ENCODE measurements around the gene YES1.

The YES1 gene

DNA sequence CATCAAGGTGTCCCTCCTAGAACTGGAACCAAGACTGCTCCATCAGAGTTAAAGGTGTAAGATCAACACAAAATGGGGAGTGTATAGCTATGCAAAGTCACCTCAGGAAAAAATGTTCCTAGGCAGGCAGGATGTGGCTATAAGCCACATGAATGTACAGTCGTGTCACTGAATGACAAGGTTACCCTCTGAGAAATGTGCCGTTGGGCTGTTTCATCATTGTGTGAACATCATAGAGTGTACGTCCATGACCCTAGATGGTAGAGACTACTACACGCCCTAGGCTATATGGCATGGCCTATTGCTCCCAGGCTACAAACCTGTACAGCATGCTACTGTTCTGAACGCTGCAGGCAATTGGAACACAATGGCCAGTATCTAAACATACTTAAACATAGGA lies 130.1 kb downstream of the YES1 start:
- no peak for DNase-seq

- DNase-seq = no peak
Observed at GRCh38 chr18:680392-680791, 131.7 kb downstream of the YES1 start.

- no peak for DNase-seq
Observed at GRCh38 chr18:679516-679915, 132.5 kb downstream of the YES1 start.

DNA sequence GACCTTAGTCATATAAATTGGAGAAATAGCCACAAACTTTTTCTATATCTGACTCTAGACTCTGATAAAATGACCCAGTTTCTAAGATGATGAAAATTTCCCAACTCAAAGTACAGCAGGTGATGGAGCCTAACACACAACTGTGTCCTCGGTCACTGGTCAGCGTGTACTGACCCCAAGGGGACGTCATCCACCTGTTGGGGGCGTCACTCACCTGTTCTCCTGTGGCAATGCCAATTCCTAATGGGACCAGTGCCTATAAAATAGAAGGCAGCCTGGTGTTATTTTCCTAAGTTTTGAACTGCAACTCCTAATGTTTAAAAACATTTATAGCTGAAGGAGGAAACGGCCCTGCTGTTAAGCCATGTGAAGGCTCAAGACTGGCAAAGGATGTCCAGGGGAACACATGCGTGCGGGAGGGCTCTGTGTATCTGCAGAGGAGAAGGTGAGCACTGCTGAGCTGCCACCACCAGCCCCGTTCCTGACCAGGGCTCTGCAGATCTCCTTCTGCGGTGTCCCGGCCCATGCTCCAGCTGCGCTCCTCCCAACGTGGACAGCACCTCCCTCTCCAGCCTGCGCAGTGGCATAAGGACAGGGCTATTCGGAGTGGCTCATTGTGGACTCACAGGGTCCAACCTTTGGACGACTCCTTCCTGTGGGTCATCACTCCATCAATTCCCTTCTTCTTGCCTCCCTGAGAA lies 133.4 kb downstream of the YES1 start:
- DNase-seq = no peak

- no peak for DNase-seq
Observed at GRCh38 chr18:677951-678381, 134.1 kb downstream of the YES1 start.

DNA sequence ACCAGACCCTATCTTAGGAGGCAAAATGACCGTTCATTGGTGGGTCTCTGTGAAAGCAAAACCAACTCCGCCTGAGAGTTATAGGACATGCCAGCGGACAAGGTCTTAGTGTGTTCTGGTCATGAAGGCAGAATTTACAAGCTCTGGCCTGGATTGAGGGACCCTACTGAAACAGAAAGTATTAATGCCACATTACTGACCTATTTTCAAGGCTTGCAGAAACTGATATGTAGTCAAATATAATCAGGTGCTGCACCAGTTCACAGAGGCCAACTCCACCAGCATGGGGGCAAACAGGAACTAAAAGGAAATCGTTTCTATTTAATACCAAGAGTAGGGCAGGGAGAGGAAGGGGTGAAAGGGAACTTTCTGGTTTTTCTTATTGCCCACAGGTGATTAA lies 134.9 kb downstream of the YES1 start:
- DNase-seq = no peak

- no peak for DNase-seq
Observed at GRCh38 chr18:676736-677135, 135.3 kb downstream of the YES1 start.

DNA sequence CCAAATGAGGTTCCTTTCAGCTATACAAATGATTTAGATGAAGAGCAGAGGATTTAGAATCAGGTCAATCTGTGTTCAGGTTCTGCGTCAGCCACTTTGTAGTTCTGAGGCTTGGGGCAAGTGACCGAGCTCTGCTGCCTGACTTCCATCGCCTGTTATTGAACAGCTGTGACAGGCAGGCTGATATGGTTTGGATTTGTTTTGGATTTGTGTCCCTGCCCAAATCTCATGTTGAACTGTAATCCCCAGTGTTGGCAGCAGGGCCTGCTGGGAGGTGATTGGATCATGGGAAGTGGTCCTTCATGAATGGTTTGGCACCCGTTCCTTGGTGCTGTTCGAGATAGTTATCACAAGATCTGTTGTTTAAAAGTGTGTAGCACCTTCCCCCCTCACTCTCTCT lies 136.0 kb downstream of the YES1 start:
- no peak for DNase-seq

GRCh38 chr18:675307-675706 lies 136.7 kb downstream of the YES1 start:
- no peak for DNase-seq

DNA sequence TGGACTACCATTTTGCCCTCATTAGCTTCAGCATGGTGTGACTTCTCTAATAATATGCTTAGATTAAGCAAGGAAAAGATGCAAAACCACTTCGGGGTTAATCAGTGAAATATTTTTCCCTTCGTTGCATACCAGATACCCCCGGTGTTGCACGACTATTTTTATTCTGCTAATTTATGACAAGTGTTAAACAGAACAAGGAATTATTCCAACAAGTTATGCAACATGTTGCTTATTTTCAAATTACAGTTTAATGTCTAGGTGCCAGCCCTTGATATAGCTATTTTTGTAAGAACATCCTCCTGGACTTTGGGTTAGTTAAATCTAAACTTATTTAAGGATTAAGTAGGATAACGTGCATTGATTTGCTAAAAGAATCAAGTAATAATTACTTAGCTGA lies 138.3 kb downstream of the YES1 start:
- no peak for DNase-seq

DNA sequence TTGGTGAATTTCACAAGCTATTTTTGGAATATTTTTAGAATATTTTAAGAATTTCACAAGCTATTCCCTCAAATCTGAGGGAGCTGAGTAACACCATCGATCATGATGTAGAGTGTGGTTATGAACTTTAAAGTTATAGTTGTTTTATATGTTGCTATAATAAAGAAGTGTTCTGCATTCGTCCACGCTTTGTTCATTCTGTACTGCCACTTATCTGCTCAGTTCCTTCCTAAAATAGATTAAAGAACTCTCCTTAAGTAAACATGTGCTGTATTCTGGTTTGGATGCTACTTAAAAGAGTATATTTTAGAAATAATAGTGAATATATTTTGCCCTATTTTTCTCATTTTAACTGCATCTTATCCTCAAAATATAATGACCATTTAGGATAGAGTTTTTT lies 138.7 kb downstream of the YES1 start:
- no peak for DNase-seq
